K562 treated with DMSO at 1 percent for 4 hours (cell line): ENCODE results near the gene CRB1. TPM values are rescaled to one million over a fixed set of nuclear protein-coding genes. Genes with fewer than 3 reads are reported as not detected.

Source experiments
- total RNA-seq: library from RNA; unstranded; fragments of 300-600 nt; gene quantifications from 2 replicates; pipeline ENCODE4 v1.2.3, GENCODE V29; 2022; ENCODE audit not compliant: insufficient read depth

CRB1 gene
- total RNA-seq, result not detected in 2 replicates

GRCh38 chr1:197268012-197268411, at the start of gene CRB1:
TSS of gene CRB1 (plus strand) at chr1:197268252. CDS start at chr1:197268413, 161 bp downstream.

Other genes starting within 250 kb of the CRB1 start
- gene F13B, start 201.0 kb upstream of the CRB1 start, total RNA-seq, result 0.30 TPM in 1 of 2 replicates, not detected in the other
- 14.7 and 19.9 TPM in 2 replicates for gene ASPM, start 121.6 kb upstream of the CRB1 start, total RNA-seq
- 3.8 and 3.9 TPM in 2 replicates for gene ZBTB41, start 67.0 kb upstream of the CRB1 start, total RNA-seq